ENCODE results near the gene PIK3R1.

Gene PIK3R1

GRCh38 chr5:68341006-68341405, 125.5 kb downstream of the PIK3R1 start:
- TF ChIP-seq CTCF (IDR thresholded peaks at IDR 0.05; ENCODE audit: low read depth, low read length, poor library complexity, severe bottlenecking), result no peak
- no peak for TF ChIP-seq EZH2phosphoT487 (IDR thresholded peaks at IDR 0.05; ENCODE audit: borderline replicate concordance, low read length)
- no peak overlapping the region for H3K4me2 ChIP-seq (ENCODE audit: low read length)
- H3K9me3 ChIP-seq (ENCODE audit: control insufficient read depth, insufficient read depth, low read length), result no peaks in the 10 kb centered on the region
- no peaks in the 10 kb centered on the region for H3F3A ChIP-seq (ENCODE audit: control insufficient read depth, insufficient read depth)
- H4K20me1 ChIP-seq (ENCODE audit: control insufficient read depth, insufficient read depth, low read depth, low read length), result no peaks in the 10 kb centered on the region
- H3K9me2 ChIP-seq (replicated peaks; ENCODE audit: control insufficient read depth, low read length), result no peaks in the 10 kb centered on the region; the same call in 1 of the 2 replicates
- H3K4me1 ChIP-seq (ENCODE audit: control insufficient read depth, low read length), result no peaks in the 10 kb centered on the region
- no peaks in the 10 kb centered on the region for H3K36me3 ChIP-seq (ENCODE audit: control insufficient read depth, low read length)
- no peaks in the 10 kb centered on the region for H3K79me2 ChIP-seq (ENCODE audit: control insufficient read depth, low read length)
- no peak overlapping the region for H3K27ac ChIP-seq (ENCODE audit: low read depth, low read length)
- no peak overlapping the region for H3K4me3 ChIP-seq (ENCODE audit: low read length)
- H3K27me3 ChIP-seq (ENCODE audit: control insufficient read depth, low read length), result no peaks in the 10 kb centered on the region

- no peak for TF ChIP-seq EZH2phosphoT487 (IDR thresholded peaks at IDR 0.05; ENCODE audit: borderline replicate concordance, low read length)
- TF ChIP-seq CTCF (IDR thresholded peaks at IDR 0.05; ENCODE audit: low read depth, low read length, poor library complexity, severe bottlenecking), result no peak
- no peaks in the 10 kb centered on the region for H3K27me3 ChIP-seq (ENCODE audit: control insufficient read depth, low read length)
- no peaks in the 10 kb centered on the region for H3K9me3 ChIP-seq (ENCODE audit: control insufficient read depth, insufficient read depth, low read length)
- no peaks in the 10 kb centered on the region for H3K79me2 ChIP-seq (ENCODE audit: control insufficient read depth, low read length)
- no peak overlapping the region for H3K4me3 ChIP-seq (ENCODE audit: low read length)
- no peaks in the 10 kb centered on the region; the same call in 1 of the 2 replicates for H3K9me2 ChIP-seq (replicated peaks; ENCODE audit: control insufficient read depth, low read length)
- no peaks in the 10 kb centered on the region for H3K4me1 ChIP-seq (ENCODE audit: control insufficient read depth, low read length)
- H4K20me1 ChIP-seq (ENCODE audit: control insufficient read depth, insufficient read depth, low read depth, low read length), result no peaks in the 10 kb centered on the region
- H3F3A ChIP-seq (ENCODE audit: control insufficient read depth, insufficient read depth), result no peaks in the 10 kb centered on the region
- no peak overlapping the region for H3K4me2 ChIP-seq (ENCODE audit: low read length)
- H3K36me3 ChIP-seq (ENCODE audit: control insufficient read depth, low read length), result no peaks in the 10 kb centered on the region
- no peak overlapping the region for H3K27ac ChIP-seq (ENCODE audit: low read depth, low read length)
Measured at GRCh38 chr5:68342693-68343092, 127.1 kb downstream of the PIK3R1 start.

GRCh38 chr5:68343421-68343826, 127.9 kb downstream of the PIK3R1 start:
- Histone ChIP-seq H3K9me3 (ENCODE audit: control insufficient read depth, insufficient read depth, low read length) (no peaks in the 10 kb centered on the region), H3K4me1 (ENCODE audit: control insufficient read depth, low read length) (no peaks in the 10 kb centered on the region), H3K9me2 (replicated peaks; ENCODE audit: control insufficient read depth, low read length) (no peaks in the 10 kb centered on the region; the same call in 1 of the 2 replicates), H3K27me3 (ENCODE audit: control insufficient read depth, low read length) (no peaks in the 10 kb centered on the region), H3K27ac (ENCODE audit: low read depth, low read length) (no peak overlapping the region), H3K36me3 (ENCODE audit: control insufficient read depth, low read length) (no peaks in the 10 kb centered on the region), H3K4me2 (ENCODE audit: low read length) (no peak overlapping the region), H3K4me3 (ENCODE audit: low read length) (no peak overlapping the region), H3F3A (ENCODE audit: control insufficient read depth, insufficient read depth) (no peaks in the 10 kb centered on the region), H3K79me2 (ENCODE audit: control insufficient read depth, low read length) (no peaks in the 10 kb centered on the region), H4K20me1 (ENCODE audit: control insufficient read depth, insufficient read depth, low read depth, low read length) (no peaks in the 10 kb centered on the region)
- no peak for TF ChIP-seq CTCF (IDR thresholded peaks at IDR 0.05; ENCODE audit: low read depth, low read length, poor library complexity, severe bottlenecking)
- no peak for TF ChIP-seq EZH2phosphoT487 (IDR thresholded peaks at IDR 0.05; ENCODE audit: borderline replicate concordance, low read length)
